HEK293 (cell line): ENCODE results near the gene DCP1A.
A peak's percentile ranks its signal among the peaks of the same experiment; 100 is the strongest.

Experiments used
- CTCF ChIA-PET: fragments of 350-600 bp; formaldehyde crosslinking; extraction: SDS; loops from one replicate; lab custom pipeline; 2021; ENCODE audit warnings: antibody characterized with exemption; lab: Yijun Ruan, JAX
- POLR2A ChIA-PET: fragments of 300-600 bp; formaldehyde crosslinking; extraction: SDS; loops from one replicate; lab custom pipeline; 2020; ENCODE audit warnings: antibody characterized with exemption, inconsistent platforms; lab: Yijun Ruan, JAX
- H3K27ac ChIP-seq: fragments of 200-500 bp; sonication (Bioruptor generic); 2 replicates; pipeline ENCODE4 v1.5.1; 2014; ENCODE audit warnings: low read depth, low read length, control low read depth, inconsistent platforms; ENCODE audit errors: extremely low read depth
- H3K36me3 ChIP-seq, 2 experiments: fragments of 200-500 bp in 1 of 2; sonication (Bioruptor generic) in 1 of 2; 1 replicate in 1 of 2; 2 replicates in 1 of 2; pipeline ENCODE4 v1.5.1; 2014 to 2017; ENCODE audit warnings: inconsistent platforms in 2 of 2, low read length in 2 of 2; ENCODE audit not compliant: control insufficient read depth in 2 of 2, insufficient read depth in 1 of 2
- H3K4me1 ChIP-seq: fragments of 200-500 bp; sonication (Bioruptor generic); 2 replicates; pipeline ENCODE4 v1.5.1; 2014; ENCODE audit warnings: mild to moderate bottlenecking, low read length, inconsistent platforms; ENCODE audit not compliant: control insufficient read depth, insufficient read depth
- H3K4me3 ChIP-seq: 2 replicates; pipeline ENCODE4 v1.5.1; 2011; ENCODE audit warnings: low read depth, mild to moderate bottlenecking, control low read depth, low read length, moderate library complexity
- H3K9me3 ChIP-seq: fragments of 200-500 bp; sonication (Bioruptor generic); 2 replicates; pipeline ENCODE4 v1.5.1; 2014; ENCODE audit warnings: low read depth, low read length, inconsistent platforms; ENCODE audit not compliant: control insufficient read depth, insufficient read depth
- ATF2 ChIP-seq: fragments of 450-650 bp; formaldehyde crosslinking; IDR thresholded peaks from 2 replicates; pipeline ENCODE4 v1.5.1; 2016; ENCODE audit warnings: missing biosample characterization, missing genetic modification characterization, low read depth
- FEZF1 ChIP-seq: fragments of 450-650 bp; formaldehyde crosslinking; IDR thresholded peaks from 2 replicates; pipeline ENCODE4 v1.5.1; 2016; ENCODE audit warnings: missing biosample characterization, missing genetic modification characterization
- PRDM10 ChIP-seq: fragments of 450-650 bp; formaldehyde crosslinking; IDR thresholded peaks from 2 replicates; pipeline ENCODE4 v1.5.1; 2016; ENCODE audit warnings: missing biosample characterization, missing genetic modification characterization
- SP3 ChIP-seq: fragments of 450-650 bp; formaldehyde crosslinking; IDR thresholded peaks from 2 replicates; pipeline ENCODE4 v1.5.1; 2016; ENCODE audit warnings: missing biosample characterization, missing genetic modification characterization
- ZBTB17 ChIP-seq: fragments of 450-650 bp; formaldehyde crosslinking; IDR thresholded peaks from 2 replicates; pipeline ENCODE4 v1.5.1; 2016; ENCODE audit warnings: missing biosample characterization, missing genetic modification characterization
- ZBTB48 ChIP-seq: fragments of 450-650 bp; formaldehyde crosslinking; IDR thresholded peaks from 2 replicates; pipeline ENCODE4 v1.5.1; 2016; ENCODE audit warnings: missing biosample characterization, missing genetic modification characterization
- ZNF2 ChIP-seq: fragments of 450-650 bp; formaldehyde crosslinking; IDR thresholded peaks from 2 replicates; pipeline ENCODE4 v1.5.1; 2016; ENCODE audit warnings: missing biosample characterization, missing genetic modification characterization
- ZNF214 ChIP-seq: fragments of 450-650 bp; formaldehyde crosslinking; IDR thresholded peaks from 2 replicates; pipeline ENCODE4 v1.5.1; 2017; ENCODE audit warnings: missing biosample characterization, mild to moderate bottlenecking, missing genetic modification characterization, borderline replicate concordance
- ZNF274 ChIP-seq, 2 experiments: fragments of 200-500 bp in 1 of 2; fragments of 450-650 bp in 1 of 2; sonication (Bioruptor generic) in 1 of 2; formaldehyde crosslinking in 1 of 2; IDR thresholded peaks; 2 replicates each; pipeline versions ENCODE4 v1.5.1 to v1.6.1; 2014 to 2016; ENCODE audit warnings: borderline replicate concordance in 1 of 2, inconsistent platforms in 1 of 2, low read length in 1 of 2, missing biosample characterization in 1 of 2, missing genetic modification characterization in 1 of 2
- ZNF335 ChIP-seq: fragments of 450-650 bp; formaldehyde crosslinking; conservative IDR thresholded peaks from 2 replicates; pipeline ENCODE4 v1.5.1; 2016; ENCODE audit warnings: missing biosample characterization, missing genetic modification characterization
- ZNF510 ChIP-seq: fragments of 450-650 bp; formaldehyde crosslinking; IDR thresholded peaks from 2 replicates; pipeline ENCODE4 v1.5.1; 2018; ENCODE audit warnings: mild to moderate bottlenecking, missing genetic modification characterization, missing biosample characterization; ENCODE audit not compliant: insufficient replicate concordance
- ZNF629 ChIP-seq: fragments of 450-650 bp; formaldehyde crosslinking; IDR thresholded peaks from 2 replicates; pipeline ENCODE4 v1.5.1; 2017; ENCODE audit warnings: missing biosample characterization, missing genetic modification characterization

The DCP1A gene

GRCh38 chr3:53346922-53347260, 452 bp downstream of the DCP1A start:
- Histone ChIP-seq H3K9me3 (no peaks in the 10 kb centered on the region), H3K27ac (peak overlapping the region; percentile 69), H3K4me3 (peak overlapping the region; percentile 100), H3K36me3 (peaks cover 6 to 28% of the 10 kb centered on the region in 2 experiments), H3K4me1 (peaks cover 3% of the 10 kb centered on the region; the same call in 1 of the 2 replicates)
- CTCF ChIA-PET, result interaction anchor here (0.8 to 1.6 kb wide), 2 partner anchors 9 to 48 kb away, joined by 3 to 4 read pairs; no protein-coding TSS in a partner anchor
- TF ChIP-seq ZNF214 (tag by site-specific recombination), result no peak
- 0 out of 2 replicates have a peak, but pooled peaks have one; percentile 6 for TF ChIP-seq PRDM10
- peak; percentile 29; the same call in 1 of the 2 replicates for TF ChIP-seq ZNF335
- POLR2A ChIA-PET, result interaction anchor here (1.3 to 1.8 kb wide), 3 partner anchors 13 to 23 kb away, joined by 6 to 7 read pairs (median 7); no protein-coding TSS in a partner anchor

- no peak overlapping the region; the same call in 1 of the 2 replicates for H3K27ac ChIP-seq
- CTCF ChIA-PET, result interaction anchor here (0.8 to 1.6 kb wide), 2 partner anchors 9 to 47 kb away, joined by 3 to 4 read pairs; no protein-coding TSS in a partner anchor
- H3K4me3 ChIP-seq, result peak overlapping the region; percentile 100
- peaks cover 3% of the 10 kb centered on the region; the same call in 1 of the 2 replicates for H3K4me1 ChIP-seq
- H3K9me3 ChIP-seq, result no peaks in the 10 kb centered on the region
- TF ChIP-seq SP3 (tag by site-specific recombination) (no peak), PRDM10 (peak; percentile 52; the same call in 1 of the 2 replicates), ATF2 (tag by site-specific recombination) (peak; percentile 90), ZNF629 (tag by site-specific recombination) (peak; percentile 78), ZNF274 (IDR thresholded peaks at IDR 0.05; ENCODE audit: low read length) (no peak), ZNF274 (tag by site-specific recombination; IDR thresholded peaks at IDR 0.05; ENCODE audit: borderline replicate concordance) (no peak), FEZF1 (tag by site-specific recombination) (no peak), ZNF2 (tag by site-specific recombination) (no peak), ZBTB17 (peak; percentile 24; the same call in 1 of the 2 replicates), ZNF510 (no peak), ZBTB48 (tag by site-specific recombination) (peak; percentile 19; the same call in 1 of the 2 replicates)
- H3K36me3 ChIP-seq, result peaks cover 9 to 32% of the 10 kb centered on the region in 2 experiments
- POLR2A ChIA-PET, result interaction anchor here (1.7 to 1.8 kb wide), 2 partner anchors 14 to 23 kb away, joined by 7 read pairs; no protein-coding TSS in a partner anchor
Measured at GRCh38 chr3:53346514-53346913, 829 bp downstream of the DCP1A start.
